Natural killer cell (primary cell): ENCODE results near the gene STX2. TPM values are rescaled to one million over a fixed set of nuclear protein-coding genes. Genes with fewer than 3 reads are reported as not detected.

Experiments
- ATAC-seq, 3 donors: fragments of 150-1000 bp in 2 of 3; fragments of 200-7000 bp in 1 of 3; cut with Tn5 transposase; 1 replicate in 1 of 3; 2 replicates in 2 of 3; pipeline ENCODE4 v1.10.0; 2021; ENCODE audit warnings: mild to moderate bottlenecking in 2 of 3, moderate library complexity in 2 of 3
- DNase-seq, 2 donors: peaks; one replicate each; pipeline versions ENCODE4 v3.0.0 to v3.0.0-alpha.2; 2013 to 2021; ENCODE audit warnings: mixed read lengths in 1 of 2
- H3K27ac ChIP-seq: one replicate; pipeline ENCODE4 v1.5.1; 2013; ENCODE audit warnings: mild to moderate bottlenecking, low read length
- H3K27me3 ChIP-seq: one replicate; pipeline ENCODE4 v1.6.1; 2013; ENCODE audit warnings: low read length; ENCODE audit not compliant: control insufficient read depth, insufficient read depth
- H3K36me3 ChIP-seq: one replicate; pipeline ENCODE4 v1.6.1; 2013; ENCODE audit warnings: low read length; ENCODE audit not compliant: control insufficient read depth, insufficient read depth
- H3K4me1 ChIP-seq: one replicate; pipeline ENCODE4 v1.6.1; 2013; ENCODE audit warnings: low read length; ENCODE audit not compliant: control insufficient read depth, insufficient read depth
- H3K4me3 ChIP-seq: one replicate; pipeline ENCODE4 v1.5.1; 2013; ENCODE audit warnings: low read length
- H3K9me3 ChIP-seq: one replicate; pipeline ENCODE4 v1.6.1; 2013; ENCODE audit warnings: low read length; ENCODE audit not compliant: control insufficient read depth, insufficient read depth
- H3K27ac Mint-ChIP-seq, 2 donors: one replicate each; pipeline ENCODE4 v1.8.0; 2022; ENCODE audit warnings: mild to moderate bottlenecking in 2 of 2, mixed read lengths in 2 of 2, moderate library complexity in 1 of 2
- H3K27me3 Mint-ChIP-seq, 2 donors: one replicate each; pipeline ENCODE4 v1.8.0; 2022; ENCODE audit warnings: low read depth in 2 of 2, mixed read lengths in 2 of 2
- H3K36me3 Mint-ChIP-seq: one replicate; pipeline ENCODE4 v1.8.0; 2022; ENCODE audit warnings: mixed read lengths
- H3K4me1 Mint-ChIP-seq, 2 donors: one replicate each; pipeline ENCODE4 v1.8.0; 2022; ENCODE audit warnings: mixed read lengths in 2 of 2
- H3K4me3 Mint-ChIP-seq: one replicate; pipeline ENCODE4 v1.8.0; 2022; ENCODE audit warnings: mild to moderate bottlenecking, moderate library complexity, mixed read lengths
- H3K9me3 Mint-ChIP-seq, 2 donors: one replicate each; pipeline ENCODE4 v1.8.0; 2022; ENCODE audit warnings: mixed read lengths in 2 of 2
- CTCF ChIP-seq: fragments of 200-600 bp; IDR thresholded peaks from one replicate; pipeline ENCODE4 v1.8.0; 2022; ENCODE audit warnings: antibody characterized with exemption
- WGBS: methylation state at CpG from one replicate; pipeline ENCODE4 v1.1.7; 2013; ENCODE audit warnings: missing lambda C conversion rate; ENCODE audit not compliant: insufficient coverage; 5-methylcytosine and 5-hydroxymethylcytosine counted together
- intact Hi-C: fragments of 100-400 bp; cut with micrococcal nuclease; formaldehyde crosslinking; loops from one replicate; pipeline ENCODE4 v1.14.2; 2022
- total RNA-seq, 4 donors: library from RNA; stranded (reverse); fragments of 120-200 nt in 1 of 4; gene quantifications; one replicate each; pipeline versions ENCODE4 v1.2.3 to v1.2.4, GENCODE V29; 2013 to 2022

The STX2 gene
- total RNA-seq, 3 donors from 2014 or later (not counting 1 experiment from before 2014, with no cell fraction given) = 7.9 to 14.4 (median 14.1) TPM

GRCh38 chr12:130880411-130880885 lies 41.4 kb upstream of the STX2 start:
- H3K4me1 Mint-ChIP-seq = peaks cover 22 to 38% of the 10 kb centered on the region in 2 donors
- H3K27ac ChIP-seq = peak overlapping the region; percentile 2
- no peaks in the 10 kb centered on the region for H3K9me3 Mint-ChIP-seq
- H3K36me3 ChIP-seq = peaks cover 20% of the 10 kb centered on the region
- H3K4me1 ChIP-seq = peaks cover 21% of the 10 kb centered on the region
- intact Hi-C loops = no loop called here
- no peak for TF ChIP-seq CTCF
- H3K4me3 ChIP-seq = peak overlapping the region; percentile 20
- H3K9me3 ChIP-seq = no peaks in the 10 kb centered on the region
- H3K27me3 ChIP-seq = no peaks in the 10 kb centered on the region
- H3K27ac Mint-ChIP-seq = peak overlapping the region; percentile 70 to 83
- peak in 1 of 2 donors; percentile 13 for DNase-seq
- H3K36me3 Mint-ChIP-seq = peaks cover 18% of the 10 kb centered on the region
- H3K4me3 Mint-ChIP-seq = peak overlapping the region; percentile 57
- ATAC-seq = peak; percentile 60 to 71 (median 69)
- 32% methylated on average over 10 of the region's 10 CpGs for WGBS
- no peaks in the 10 kb centered on the region for H3K27me3 Mint-ChIP-seq

GRCh38 chr12:130879781-130880389 lies 40.8 kb upstream of the STX2 start:
- WGBS = 61% methylated on average over 17 of the region's 17 CpGs

GRCh38 chr12:130879212-130879686 lies 40.2 kb upstream of the STX2 start:
- H3K4me3 ChIP-seq = no peak overlapping the region
- no peak for TF ChIP-seq CTCF
- Mint-ChIP-seq H3K9me3 (no peaks in the 10 kb centered on the region), H3K4me3 (peak overlapping the region; percentile 78), H3K27me3 (no peaks in the 10 kb centered on the region), H3K36me3 (peaks cover 25% of the 10 kb centered on the region), H3K4me1 (peaks cover 22 to 42% of the 10 kb centered on the region in 2 donors), H3K27ac (peak overlapping the region; percentile 70 to 83)
- peaks cover 21% of the 10 kb centered on the region for H3K4me1 ChIP-seq
- peak in 2 of 3 donors; percentile 6 to 28 for ATAC-seq
- DNase-seq = no peak
- H3K36me3 ChIP-seq = peaks cover 32% of the 10 kb centered on the region
- 78% methylated on average over 13 of the region's 13 CpGs for WGBS
- no peaks in the 10 kb centered on the region for H3K27me3 ChIP-seq
- intact Hi-C loops = no loop called here
- H3K27ac ChIP-seq = peak overlapping the region; percentile 2
- no peaks in the 10 kb centered on the region for H3K9me3 ChIP-seq

More at GRCh38 chr12:130879781-130880389, 40.8 kb upstream of the STX2 start:
- DNase-seq (no peak), ATAC-seq (peak; percentile 22 to 57 (median 40))
- no peak for TF ChIP-seq CTCF
- Histone ChIP-seq H3K36me3 (peaks cover 25% of the 10 kb centered on the region), H3K4me1 (peaks cover 21% of the 10 kb centered on the region), H3K4me3 (peak overlapping the region; percentile 20), H3K9me3 (no peaks in the 10 kb centered on the region), H3K27me3 (no peaks in the 10 kb centered on the region), H3K27ac (peak overlapping the region; percentile 2)
- intact Hi-C loops = no loop called here
- Mint-ChIP-seq H3K27ac (peak overlapping the region; percentile 70 to 83), H3K4me1 (peaks cover 22 to 38% of the 10 kb centered on the region in 2 donors), H3K36me3 (peaks cover 19% of the 10 kb centered on the region), H3K9me3 (no peaks in the 10 kb centered on the region), H3K27me3 (no peaks in the 10 kb centered on the region), H3K4me3 (peak overlapping the region; percentile 78)
